AG09309 (cell line): ENCODE data around the gene NOTO.

Experiments used
- DNase-seq: peaks from one replicate; pipeline ENCODE4 v3.0.0-alpha.2; 2010; ENCODE audit warnings: low read depth
- H3K4me3 ChIP-seq: 2 replicates; pipeline ENCODE4 v1.5.1; 2011; ENCODE audit warnings: mild to moderate bottlenecking, low read depth, low read length, moderate library complexity; ENCODE audit not compliant: control insufficient read depth
- TF ChIP-seq, protein P1 (sequence below): IDR thresholded peaks from 2 replicates; pipeline ENCODE4 v1.5.1; 2011; ENCODE audit warnings: mild to moderate bottlenecking, low read depth, low read length, inconsistent platforms; ENCODE audit not compliant: insufficient read depth, control insufficient read depth; ENCODE audit errors: missing control alignments

The NOTO gene

DNA sequence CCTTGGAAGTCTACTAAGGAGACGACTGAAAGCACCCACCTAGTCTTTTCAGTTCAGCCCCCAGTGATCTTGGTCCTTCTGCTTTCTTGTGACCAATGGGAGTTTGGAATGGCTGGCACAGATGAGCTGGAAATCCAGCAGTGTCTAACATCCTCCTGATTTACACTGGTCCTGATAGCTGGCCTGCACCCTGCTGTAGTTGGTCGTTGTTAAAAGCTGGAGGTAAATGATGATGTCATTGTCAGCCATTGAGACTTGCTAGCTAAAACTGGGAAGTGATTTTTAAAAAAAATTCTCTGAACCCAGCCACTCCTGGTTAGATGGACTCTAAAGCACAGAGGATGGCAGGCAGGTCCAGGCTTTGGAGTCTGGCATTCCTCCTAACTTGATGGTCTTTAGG is 51.0 kb downstream of the NOTO start:
- DNase-seq: no peak
- H3K4me3 ChIP-seq: no peak overlapping the region
- TF ChIP-seq, protein P1, sequence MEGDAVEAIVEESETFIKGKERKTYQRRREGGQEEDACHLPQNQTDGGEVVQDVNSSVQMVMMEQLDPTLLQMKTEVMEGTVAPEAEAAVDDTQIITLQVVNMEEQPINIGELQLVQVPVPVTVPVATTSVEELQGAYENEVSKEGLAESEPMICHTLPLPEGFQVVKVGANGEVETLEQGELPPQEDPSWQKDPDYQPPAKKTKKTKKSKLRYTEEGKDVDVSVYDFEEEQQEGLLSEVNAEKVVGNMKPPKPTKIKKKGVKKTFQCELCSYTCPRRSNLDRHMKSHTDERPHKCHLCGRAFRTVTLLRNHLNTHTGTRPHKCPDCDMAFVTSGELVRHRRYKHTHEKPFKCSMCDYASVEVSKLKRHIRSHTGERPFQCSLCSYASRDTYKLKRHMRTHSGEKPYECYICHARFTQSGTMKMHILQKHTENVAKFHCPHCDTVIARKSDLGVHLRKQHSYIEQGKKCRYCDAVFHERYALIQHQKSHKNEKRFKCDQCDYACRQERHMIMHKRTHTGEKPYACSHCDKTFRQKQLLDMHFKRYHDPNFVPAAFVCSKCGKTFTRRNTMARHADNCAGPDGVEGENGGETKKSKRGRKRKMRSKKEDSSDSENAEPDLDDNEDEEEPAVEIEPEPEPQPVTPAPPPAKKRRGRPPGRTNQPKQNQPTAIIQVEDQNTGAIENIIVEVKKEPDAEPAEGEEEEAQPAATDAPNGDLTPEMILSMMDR: no peak

- H3K4me3 ChIP-seq: no peak overlapping the region
- no peak for DNase-seq
- TF ChIP-seq, protein P1: no peak
These were observed 51.5 kb downstream of the NOTO start for GRCh38 chr2:73253901-73254300.

GRCh38 chr2:73254343-73255006 is 52.1 kb downstream of the NOTO start:
- H3K4me3 ChIP-seq: no peak overlapping the region
- TF ChIP-seq, protein P1: no peak
- no peak for DNase-seq

- DNase-seq: no peak
- TF ChIP-seq, protein P1: no peak
These were observed 52.8 kb downstream of the NOTO start for GRCh38 chr2:73255007-73255644.

GRCh38 chr2:73255907-73256617 is 53.7 kb downstream of the NOTO start:
- DNase-seq: no peak
- TF ChIP-seq, protein P1: no peak
- H3K4me3 ChIP-seq: no peak overlapping the region

More at GRCh38 chr2:73255007-73255644, 52.8 kb downstream of the NOTO start:
- H3K4me3 ChIP-seq: no peak overlapping the region

GRCh38 chr2:73256618-73256922 is 54.2 kb downstream of the NOTO start:
- TF ChIP-seq, protein P1: no peak
- no peak for DNase-seq

More at GRCh38 chr2:73256618-73256922, 54.2 kb downstream of the NOTO start:
- H3K4me3 ChIP-seq: no peak overlapping the region
